Activated CD4-positive, alpha-beta T cell treated with anti-CD3 and anti-CD28 coated beads, Interleukin-10, Interleukin-2, amounts not matched to agents 100 ng/mL and 50 ng/mL, durations not matched to agents 16 hours and 8 hours (primary cell): ENCODE measurements around the gene EBF3.

ENCODE experiments used
- DNase-seq: peaks from one replicate; pipeline ENCODE4 v3.0.0-alpha.2; 2020

The EBF3 gene

GRCh38 chr10:129868449-129869035 lies 95.5 kb downstream of the EBF3 start:
- DNase-seq, result no peak

GRCh38 chr10:129867631-129868179 lies 96.4 kb downstream of the EBF3 start:
- no peak for DNase-seq

- DNase-seq, result no peak
Measured at GRCh38 chr10:129866894-129867293, 97.2 kb downstream of the EBF3 start.

GRCh38 chr10:129865960-129866359 lies 98.1 kb downstream of the EBF3 start:
- no peak for DNase-seq

GRCh38 chr10:129865413-129865812 lies 98.7 kb downstream of the EBF3 start:
- DNase-seq, result no peak

- no peak for DNase-seq
Measured at GRCh38 chr10:129864601-129865126, 99.4 kb downstream of the EBF3 start.

GRCh38 chr10:129864082-129864481 lies 100.0 kb downstream of the EBF3 start:
- DNase-seq, result no peak

- DNase-seq, result no peak
Measured at GRCh38 chr10:129863201-129863663, 100.8 kb downstream of the EBF3 start.

- no peak for DNase-seq
Measured at GRCh38 chr10:129861776-129862531, 102.1 kb downstream of the EBF3 start.

- DNase-seq, result no peak
Measured at GRCh38 chr10:129860396-129860795, 103.7 kb downstream of the EBF3 start.

- DNase-seq, result no peak
Measured at GRCh38 chr10:129859536-129859935, 104.5 kb downstream of the EBF3 start.

GRCh38 chr10:129857242-129857960 lies 106.7 kb downstream of the EBF3 start:
- DNase-seq, result no peak

- DNase-seq, result no peak
Measured at GRCh38 chr10:129855836-129856563, 108.1 kb downstream of the EBF3 start.

GRCh38 chr10:129854796-129855705 lies 109.0 kb downstream of the EBF3 start:
- DNase-seq, result no peak

GRCh38 chr10:129854158-129854557 lies 109.9 kb downstream of the EBF3 start:
- DNase-seq, result no peak

GRCh38 chr10:129853562-129853903 lies 110.5 kb downstream of the EBF3 start:
- no peak for DNase-seq

GRCh38 chr10:129852829-129853561 lies 111.1 kb downstream of the EBF3 start:
- DNase-seq, result no peak

GRCh38 chr10:129851941-129852640 lies 112.0 kb downstream of the EBF3 start:
- no peak for DNase-seq

- DNase-seq, result no peak
Measured at GRCh38 chr10:129850790-129851189, 113.3 kb downstream of the EBF3 start.

- DNase-seq, result no peak
Measured at GRCh38 chr10:129850316-129850715, 113.8 kb downstream of the EBF3 start.
